K562 (cell line): ENCODE data around the gene BIRC3. TPM values are rescaled to one million over a fixed set of nuclear protein-coding genes. Genes with fewer than 3 reads are reported as not detected.

Source experiments
- ATF6 ChIP-seq: sonication (generic); formaldehyde crosslinking; IDR thresholded peaks from 2 replicates; pipeline ENCODE4 v1.4.0; 2020; ENCODE audit warnings: mild to moderate bottlenecking, missing genetic modification reagents
- E2F6 ChIP-seq, 2 experiments: IDR thresholded peaks; 2 replicates each; pipeline ENCODE4 v1.6.1; 2011; ENCODE audit warnings: borderline replicate concordance in 1 of 2, control low read depth in 1 of 2, low read depth in 1 of 2, low read length in 1 of 2, mild to moderate bottlenecking in 1 of 2, mixed read lengths in 1 of 2, moderate library complexity in 1 of 2; ENCODE audit not compliant: insufficient read depth in 1 of 2, insufficient read length in 1 of 2, poor library complexity in 1 of 2, severe bottlenecking in 1 of 2; ENCODE audit errors: extremely low read depth in 1 of 2
- E2F8 ChIP-seq: fragments of 450-650 bp; IDR thresholded peaks from 2 replicates; pipeline ENCODE4 v1.7.1; 2018; ENCODE audit warnings: mild to moderate bottlenecking, low read depth; ENCODE audit not compliant: partially characterized antibody
- EP400 ChIP-seq: fragments of 450-650 bp; IDR thresholded peaks from 2 replicates; pipeline ENCODE4 v1.6.1; 2017; ENCODE audit warnings: antibody characterized with exemption, mild to moderate bottlenecking, moderate library complexity
- KLF16 ChIP-seq: IDR thresholded peaks from 2 replicates; pipeline ENCODE4 v1.6.1; 2016; ENCODE audit warnings: antibody characterized with exemption
- MNT ChIP-seq, 2 experiments: fragments of 450-650 bp; conservative IDR thresholded peaks; 2 replicates each; pipeline ENCODE4 v1.6.1; 2017; ENCODE audit warnings: mild to moderate bottlenecking in 2 of 2, moderate library complexity in 2 of 2
- MTA2 ChIP-seq: fragments of 450-650 bp; IDR thresholded peaks from 2 replicates; pipeline ENCODE4 v1.6.1; 2016; ENCODE audit warnings: low read depth
- RBFOX2 ChIP-seq: fragments of 200-400 bp; formaldehyde crosslinking; IDR thresholded peaks from 2 replicates; pipeline ENCODE4 v1.6.1; 2017; ENCODE audit warnings: low read depth, mild to moderate bottlenecking, low read length, moderate library complexity
- TBP ChIP-seq: optimal IDR thresholded peaks from 2 replicates; pipeline ENCODE3; 2011; ENCODE audit warnings: low read depth, low read length, improper control_type of control experiment
- TEAD1 ChIP-seq, 2 experiments: fragments of 450-650 bp in 1 of 2; sonication (generic) in 1 of 2; formaldehyde crosslinking; IDR thresholded peaks; 2 replicates each; pipeline versions ENCODE4 v1.4.0 to v1.8.0; 2020 to 2022; ENCODE audit warnings: mild to moderate bottlenecking in 2 of 2, missing genetic modification reagents in 1 of 2
- ZHX1 ChIP-seq: fragments of 150-350 bp; conservative IDR thresholded peaks from 2 replicates; pipeline ENCODE4 v1.6.1; 2014; ENCODE audit warnings: low read length
- ZKSCAN3 ChIP-seq: fragments of 250-450 bp; sonication (Bioruptor Pico); IDR thresholded peaks from 2 replicates; pipeline ENCODE4 v1.4.0; 2020
- polyA plus RNA-seq, 8 experiments: library from polyadenylated mRNA; depleted of rRNA in 4 of 8; stranded (reverse) in 5 of 8; unstranded in 3 of 8; fragments of >200 nt; fragmentation: Nextera tagmentation in 2 of 8; fragmentation: Illumina TruSeq in 1 of 8; extraction: Ambion mirVana in 2 of 8; extraction: Trizol in 1 of 8; gene quantifications; 2 replicates each; pipeline versions ENCODE4 v1.2.1 to v1.2.3, GENCODE V29; 2011 to 2014; ENCODE audit warnings: inconsistent platforms in 1 of 8, missing spikeins in 1 of 8
- total RNA-seq, 7 experiments: library from RNA; depleted of rRNA in 6 of 7; stranded (reverse); fragments of >200 nt in 6 of 7; fragmentation: Illumina TruSeq in 2 of 7; extraction: Trizol in 2 of 7; gene quantifications; 2 replicates each; pipeline versions ENCODE4 v1.2.1 to v1.2.3, GENCODE V29; 2011 to 2021; ENCODE audit warnings: low replicate concordance in 1 of 7

The BIRC3 gene
- total and polyA plus RNA-seq, 9 of the 15 experiments (the other 6 are each of a cell fraction or from before 2014, with no cell fraction given) = 0.08 to 0.42 (median 0.18) TPM

- TF ChIP-seq ATF6 (CRISPR knock-in tag) (no peak; the same call in 1 of the 2 replicates), E2F6 (IDR thresholded peaks at IDR 0.05; ENCODE audit: borderline replicate concordance in 1 of 2, extremely low read depth in 1 of 2, insufficient read depth in 1 of 2, insufficient read length in 1 of 2, low read depth in 1 of 2, low read length in 1 of 2, poor library complexity in 1 of 2, severe bottlenecking in 1 of 2) (no peak), MNT (conservative IDR thresholded peaks at IDR 0.05) (peak; percentile 21 to 66; a peak in 2 of 4 replicates), TBP (peak; percentile 63), ZHX1 (no peak), ZKSCAN3 (CRISPR knock-in tag) (no peak), TEAD1 (CRISPR knock-in tag; IDR thresholded peaks at IDR 0.05) (no peak), E2F8 (peak; percentile 77), MTA2 (no peak), RBFOX2 (peak; percentile 95), EP400 (peak; percentile 91), KLF16 (no peak)
These were observed 29.6 kb downstream of the BIRC3 start, which contains the start of gene BIRC2 (continued) for GRCh38 chr11:102346748-102347461.
